ENCODE measurements around the gene ANKLE2. TPM values are rescaled to one million over a fixed set of nuclear protein-coding genes. Genes with fewer than 3 reads are reported as not detected.

Gene ANKLE2
- total RNA-seq, 1 experiment from 2014 or later = 85.9 TPM

- POLR2A ChIA-PET (ENCODE audit: unreplicated experiment) = no interaction called here
- Histone ChIP-seq H3K9me2 (replicated peaks; ENCODE audit: low read length) (no peaks in the 10 kb centered on the region), H4K20me1 (ENCODE audit: low read length) (peaks cover 16% of the 10 kb centered on the region; the same call in 1 of the 2 replicates), H3K36me3 (ENCODE audit: low read depth, low read length) (peaks cover 9% of the 10 kb centered on the region; the same call in 1 of the 2 replicates), H2AFZ (ENCODE audit: low read length) (no peak overlapping the region), H3F3A (ENCODE audit: low read length, unreplicated experiment) (no peaks in the 10 kb centered on the region), H3K4me1 (ENCODE audit: insufficient read depth, low read length) (peaks cover 16% of the 10 kb centered on the region), H3K27me3 (ENCODE audit: low read length) (no peaks in the 10 kb centered on the region), H3K9ac (ENCODE audit: low read length) (no peak overlapping the region), H3K4me2 (ENCODE audit: low read length) (peak overlapping the region; percentile 88; the same call in 1 of the 2 replicates), H3K4me3 (ENCODE audit: low read length) (peak overlapping the region; percentile 81; the same call in 1 of the 2 replicates), H3K79me2 (ENCODE audit: low read length) (peaks cover 50% of the 10 kb centered on the region), H3K9me3 (ENCODE audit: low read length) (no peaks in the 10 kb centered on the region), H3K27ac (ENCODE audit: low read length) (no peak overlapping the region)
- CTCF ChIA-PET = no interaction called here
- no peak for TF ChIP-seq EZH2 (IDR thresholded peaks at IDR 0.05; ENCODE audit: low read length, unreplicated experiment)
- no peak for TF ChIP-seq EZH2phosphoT487 (IDR thresholded peaks at IDR 0.05; ENCODE audit: borderline replicate concordance, low read length)
- no peak for TF ChIP-seq CTCF (conservative IDR thresholded peaks at IDR 0.05; ENCODE audit: low read depth, low read length)
- DNase-seq (no peak), ATAC-seq (no peak)
- TSS peak; percentile 79 for BruUV-seq (replicated peaks)
- intact Hi-C loops (cut with micrococcal nuclease) = loop anchor here (5.0 kb wide), 1 partner anchor 77 kb away; the partner anchor contains the start of gene ANKLE2
Measured at GRCh38 chr12:132685400-132685799, 76.2 kb downstream of the ANKLE2 start.

- Histone ChIP-seq H3K79me2 (ENCODE audit: low read length) (peaks cover 22% of the 10 kb centered on the region), H3K9me3 (ENCODE audit: low read length) (no peaks in the 10 kb centered on the region), H4K20me1 (ENCODE audit: low read length) (0 out of 2 replicates have a peak, but pooled peaks cover 6% of the 10 kb centered on the region), H3K4me1 (ENCODE audit: insufficient read depth, low read length) (no peaks in the 10 kb centered on the region), H2AFZ (ENCODE audit: low read length) (no peak overlapping the region), H3F3A (ENCODE audit: low read length, unreplicated experiment) (no peaks in the 10 kb centered on the region), H3K27ac (ENCODE audit: low read length) (no peak overlapping the region), H3K4me3 (ENCODE audit: low read length) (no peak overlapping the region), H3K27me3 (ENCODE audit: low read length) (no peaks in the 10 kb centered on the region), H3K9me2 (replicated peaks; ENCODE audit: low read length) (no peaks in the 10 kb centered on the region), H3K9ac (ENCODE audit: low read length) (no peak overlapping the region), H3K36me3 (ENCODE audit: low read depth, low read length) (peaks cover 51% of the 10 kb centered on the region), H3K4me2 (ENCODE audit: low read length) (no peak overlapping the region)
- DNase-seq = no peak
- no peak for ATAC-seq
- intact Hi-C loops (cut with micrococcal nuclease) = no loop called here
- ChIA-PET CTCF (no interaction called here), POLR2A (ENCODE audit: unreplicated experiment) (no interaction called here)
- BruUV-seq (replicated peaks) = no TSS peak
- no peak for TF ChIP-seq EZH2phosphoT487 (IDR thresholded peaks at IDR 0.05; ENCODE audit: borderline replicate concordance, low read length)
- TF ChIP-seq CTCF (conservative IDR thresholded peaks at IDR 0.05; ENCODE audit: low read depth, low read length) = no peak
- TF ChIP-seq EZH2 (IDR thresholded peaks at IDR 0.05; ENCODE audit: low read length, unreplicated experiment) = no peak
Measured at GRCh38 chr12:132677492-132677891, 84.1 kb downstream of the ANKLE2 start.

GRCh38 chr12:132675757-132676432, 85.7 kb downstream of the ANKLE2 start:
- ChIA-PET POLR2A (ENCODE audit: unreplicated experiment) (no interaction called here), CTCF (no interaction called here)
- H3K36me3 ChIP-seq (ENCODE audit: low read depth, low read length) = peaks cover 54% of the 10 kb centered on the region
- 0 out of 2 replicates have a peak, but pooled peaks cover 6% of the 10 kb centered on the region for H4K20me1 ChIP-seq (ENCODE audit: low read length)
- no peaks in the 10 kb centered on the region for H3F3A ChIP-seq (ENCODE audit: low read length, unreplicated experiment)
- H3K9me3 ChIP-seq (ENCODE audit: low read length) = no peaks in the 10 kb centered on the region
- ATAC-seq (no peak), DNase-seq (no peak)
- no peak overlapping the region for H2AFZ ChIP-seq (ENCODE audit: low read length)
- H3K4me3 ChIP-seq (ENCODE audit: low read length) = no peak overlapping the region
- H3K9me2 ChIP-seq (replicated peaks; ENCODE audit: low read length) = no peaks in the 10 kb centered on the region
- H3K9ac ChIP-seq (ENCODE audit: low read length) = no peak overlapping the region
- intact Hi-C loops (cut with micrococcal nuclease) = no loop called here
- H3K4me2 ChIP-seq (ENCODE audit: low read length) = no peak overlapping the region
- no peaks in the 10 kb centered on the region for H3K4me1 ChIP-seq (ENCODE audit: insufficient read depth, low read length)
- peaks cover 11% of the 10 kb centered on the region for H3K79me2 ChIP-seq (ENCODE audit: low read length)
- TF ChIP-seq CTCF (conservative IDR thresholded peaks at IDR 0.05; ENCODE audit: low read depth, low read length) (no peak), EZH2phosphoT487 (IDR thresholded peaks at IDR 0.05; ENCODE audit: borderline replicate concordance, low read length) (no peak), EZH2 (IDR thresholded peaks at IDR 0.05; ENCODE audit: low read length, unreplicated experiment) (no peak)
- no TSS peak for BruUV-seq (replicated peaks)
- H3K27me3 ChIP-seq (ENCODE audit: low read length) = no peaks in the 10 kb centered on the region
- H3K27ac ChIP-seq (ENCODE audit: low read length) = no peak overlapping the region

Measured in PC-3 (cell line).